Activated CD4-positive, alpha-beta T cell treated with anti-CD3 and anti-CD28 coated beads, Interleukin-2, amount 50 U/mL, for 1 hour (primary cell): ENCODE data around the gene SLC1A1.

Experiments used
- DNase-seq: peaks from one replicate; pipeline ENCODE4 v3.0.0-alpha.2; 2020

SLC1A1 gene

GRCh38 chr9:4489919-4490704 is at the start of gene SLC1A1:
Gene SLC1A1, plus strand, starts transcription at chr9:4490468. Its CDS starts 212 bp downstream, at chr9:4490680.
- DNase-seq: peak; percentile 20

GRCh38 chr9:4442806-4443205 is 47.5 kb upstream of the SLC1A1 start:
- DNase-seq: no peak

GRCh38 chr9:4443439-4443838 is 46.8 kb upstream of the SLC1A1 start:
- no peak for DNase-seq

DNA sequence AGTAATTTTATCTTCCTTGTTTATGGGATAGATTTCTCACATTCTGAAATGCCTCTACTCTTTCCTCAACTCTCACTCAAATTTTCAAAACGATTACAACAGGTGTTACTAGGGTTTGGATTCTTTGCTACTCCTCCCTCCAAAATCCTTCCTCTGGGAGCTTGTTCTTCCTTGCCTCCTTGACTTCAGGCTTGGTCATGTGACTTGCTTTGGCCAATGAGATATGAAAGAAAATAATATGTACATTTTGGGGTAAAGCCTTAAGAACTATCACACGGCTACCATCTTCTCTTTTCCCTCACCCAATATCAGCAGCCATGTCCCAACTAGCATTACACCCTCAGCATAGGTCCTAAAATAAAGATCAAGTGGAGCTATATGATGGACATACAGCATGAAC is 28.8 kb upstream of the SLC1A1 start:
- no peak for DNase-seq

DNA sequence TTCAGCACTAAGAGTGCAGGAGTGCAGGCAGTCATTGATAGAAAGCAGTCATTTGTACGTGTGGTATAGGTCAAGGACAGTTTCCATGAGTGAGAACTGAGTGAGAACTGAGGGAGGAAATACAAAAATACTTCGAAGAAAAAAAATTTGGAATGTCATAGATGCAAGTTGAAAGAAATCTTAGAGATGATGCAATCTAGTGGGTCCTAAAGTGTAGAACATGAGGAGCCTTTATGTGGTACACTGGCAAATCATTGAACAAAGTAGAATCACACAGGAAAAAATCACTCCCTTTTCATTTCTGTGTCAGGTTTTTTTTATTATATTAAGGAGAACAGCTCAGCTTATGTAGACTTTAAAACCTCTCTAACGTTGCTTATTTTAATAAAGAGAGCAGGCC is 26.4 kb upstream of the SLC1A1 start:
- DNase-seq: no peak

DNA sequence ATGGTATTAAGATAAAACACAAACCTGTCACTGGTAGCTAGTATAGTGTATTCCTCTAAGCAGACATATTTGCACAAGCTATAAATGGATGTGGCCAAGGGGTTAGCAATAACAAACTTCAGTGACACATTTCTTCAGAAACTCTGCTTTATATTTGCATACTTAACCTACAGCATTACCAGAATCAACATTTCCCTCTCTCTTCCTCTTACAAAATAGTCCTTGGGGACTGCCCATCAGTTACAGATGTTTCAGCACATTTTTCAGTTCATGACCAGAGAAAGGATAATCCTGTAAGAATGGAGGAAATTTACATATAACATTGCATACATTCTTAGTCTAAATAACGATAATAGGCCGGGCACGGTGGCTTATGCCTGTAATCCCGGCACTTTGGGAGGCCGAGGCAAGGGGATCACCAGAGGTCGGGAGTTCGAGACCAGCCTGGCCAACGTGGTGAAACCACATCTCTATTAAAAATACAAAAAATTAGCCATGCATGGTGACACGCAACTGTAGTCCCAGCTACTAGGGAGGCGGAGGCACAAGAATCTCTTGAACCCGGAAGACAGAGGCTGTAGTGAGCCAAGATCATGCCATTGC is 25.3 kb upstream of the SLC1A1 start:
- no peak for DNase-seq

- DNase-seq: no peak
Measured at GRCh38 chr9:4465910-4466309, 24.4 kb upstream of the SLC1A1 start.

- no peak for DNase-seq
Measured at GRCh38 chr9:4475301-4475700, 15.0 kb upstream of the SLC1A1 start.

DNA sequence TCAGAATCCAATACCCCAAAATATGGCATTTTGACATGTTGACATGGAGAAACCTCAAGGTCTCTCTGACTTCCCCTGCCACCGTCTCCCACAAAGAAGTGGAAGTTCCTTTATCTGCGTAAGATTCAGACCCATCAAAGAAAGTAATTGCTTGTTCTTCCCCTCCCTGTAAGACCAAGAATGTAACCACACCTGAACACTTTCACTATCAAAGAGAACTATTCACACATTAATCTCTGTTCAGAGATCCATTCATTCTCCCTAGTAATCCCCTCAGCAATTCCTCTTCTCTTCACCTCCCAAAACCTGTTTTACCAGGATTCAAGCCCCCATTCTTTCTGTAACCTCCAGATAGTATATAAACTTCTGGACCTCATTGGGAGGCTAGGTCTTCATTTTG is 4.1 kb upstream of the SLC1A1 start:
- no peak for DNase-seq

- no peak for DNase-seq
Measured at GRCh38 chr9:4489562-4489918, 728 bp upstream of the SLC1A1 start.

DNA sequence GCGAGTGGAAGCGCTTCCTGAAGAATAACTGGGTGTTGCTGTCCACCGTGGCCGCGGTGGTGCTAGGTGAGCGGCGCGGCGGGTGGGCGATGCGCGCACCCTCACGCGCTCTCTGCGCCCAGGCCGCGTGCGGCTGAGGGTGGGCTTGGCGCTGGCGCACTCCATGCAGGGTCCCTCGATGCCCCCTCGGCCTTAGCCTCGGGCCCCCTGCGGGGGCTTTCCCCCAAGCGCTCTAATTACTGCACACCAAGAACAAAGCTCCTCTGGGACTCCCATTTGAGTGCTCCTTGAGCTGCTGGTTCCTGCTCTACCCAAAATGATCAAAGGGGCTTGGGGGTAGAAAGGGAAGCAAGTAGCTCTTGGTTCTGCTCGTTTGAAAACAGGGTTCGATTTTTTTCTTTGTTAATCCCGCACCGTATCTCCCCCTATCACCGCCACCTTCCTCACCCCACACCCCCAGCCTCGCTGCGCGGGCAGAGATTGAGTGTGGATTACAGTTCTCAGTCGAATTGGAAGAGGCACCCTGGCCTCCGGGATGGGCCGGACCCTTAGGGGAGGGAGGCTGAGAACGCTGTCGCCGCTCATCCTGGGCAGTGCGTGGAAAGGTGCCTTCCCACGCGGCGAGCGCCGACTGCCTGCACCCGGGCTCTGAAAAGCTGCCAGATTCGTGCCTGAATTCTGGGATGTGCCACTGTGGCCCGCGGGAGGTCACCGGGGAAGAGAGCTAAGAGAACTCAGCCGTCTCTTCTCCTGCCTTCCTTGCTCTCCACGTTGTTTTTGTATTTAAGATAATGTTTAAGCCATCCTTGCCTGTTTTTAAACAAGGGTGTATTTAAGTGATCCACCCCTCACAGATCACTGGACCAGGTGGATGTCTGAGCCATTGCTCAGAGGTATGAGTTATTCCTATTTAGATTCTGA is 697 bp downstream of the SLC1A1 start:
- no peak for DNase-seq

DNA sequence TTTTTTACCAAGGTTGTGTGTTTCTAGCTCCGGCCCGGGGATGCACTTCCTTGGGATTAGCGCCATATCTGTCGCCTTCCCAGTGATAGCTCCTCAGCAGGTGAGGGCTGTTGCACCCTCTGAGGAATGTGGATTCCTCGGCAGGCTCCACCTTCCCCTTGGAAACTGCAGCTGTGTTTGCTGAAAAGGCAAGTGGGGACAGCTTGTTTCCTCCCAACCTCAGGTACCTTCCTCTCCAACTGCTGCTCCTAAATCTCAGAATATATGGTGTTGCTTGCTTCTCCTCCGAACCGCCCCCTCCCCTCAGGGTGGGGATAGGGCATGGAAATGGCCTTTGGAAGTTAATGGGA is 1.3 kb downstream of the SLC1A1 start:
- no peak for DNase-seq

DNA sequence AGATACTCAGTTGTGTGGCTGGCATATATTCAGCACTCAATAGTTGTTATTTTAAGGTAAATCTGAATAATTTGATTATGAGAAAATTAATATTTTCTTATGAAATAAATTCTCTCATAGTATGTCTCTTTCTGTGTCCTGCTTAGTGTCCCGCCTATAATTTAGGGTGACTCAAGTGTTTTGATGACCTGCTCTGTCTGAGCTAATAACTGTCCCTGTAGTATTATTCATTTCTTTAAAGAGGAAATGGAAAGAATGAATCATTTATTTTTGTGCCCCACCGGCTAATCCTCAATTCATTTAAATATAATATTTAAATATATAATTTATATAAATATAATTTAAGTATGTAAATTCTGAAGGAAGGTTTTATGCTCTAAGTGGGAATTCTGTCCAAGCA is 4.1 kb downstream of the SLC1A1 start:
- DNase-seq: no peak

DNA sequence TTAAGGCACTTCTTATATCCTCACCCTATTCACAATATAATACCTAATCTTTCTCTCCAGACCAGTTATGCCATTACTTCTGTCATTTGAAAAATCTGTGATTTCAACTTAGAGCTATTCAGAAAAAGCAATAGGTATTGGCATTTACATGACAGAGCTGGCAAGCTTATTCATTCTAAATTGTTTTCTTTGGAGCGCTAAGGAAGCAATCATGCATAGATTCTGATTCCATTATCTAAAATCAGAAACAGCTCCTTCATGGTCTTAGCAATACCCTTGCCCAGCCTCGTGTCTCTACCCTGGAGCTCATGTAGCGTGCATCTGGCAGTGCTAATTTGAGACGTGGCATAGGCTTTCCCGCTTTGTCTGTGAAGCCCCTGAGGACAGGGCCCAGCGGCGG is 4.5 kb downstream of the SLC1A1 start:
- DNase-seq: no peak

DNA sequence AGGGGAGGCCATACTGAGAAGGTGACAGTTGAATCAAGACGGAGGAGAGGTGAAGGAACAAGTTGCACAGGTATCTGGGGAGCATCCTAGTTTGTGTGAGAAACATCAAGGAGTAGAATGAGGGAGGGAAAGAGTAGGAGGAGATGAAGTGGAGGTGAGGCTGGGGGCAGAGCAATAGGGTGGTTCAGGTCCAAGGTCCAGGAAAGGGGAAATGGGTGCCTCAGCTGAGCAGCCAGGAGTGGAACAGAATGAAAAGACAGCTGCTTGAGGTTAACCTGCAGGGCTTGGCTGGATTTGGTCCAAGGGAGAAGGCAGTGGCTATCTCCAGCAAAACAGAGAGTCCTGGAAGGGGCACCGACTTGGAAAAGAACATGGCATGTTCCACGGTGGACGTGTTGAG is 5.3 kb downstream of the SLC1A1 start:
- no peak for DNase-seq

GRCh38 chr9:4496497-4496896 is 6.2 kb downstream of the SLC1A1 start:
- DNase-seq: no peak

DNA sequence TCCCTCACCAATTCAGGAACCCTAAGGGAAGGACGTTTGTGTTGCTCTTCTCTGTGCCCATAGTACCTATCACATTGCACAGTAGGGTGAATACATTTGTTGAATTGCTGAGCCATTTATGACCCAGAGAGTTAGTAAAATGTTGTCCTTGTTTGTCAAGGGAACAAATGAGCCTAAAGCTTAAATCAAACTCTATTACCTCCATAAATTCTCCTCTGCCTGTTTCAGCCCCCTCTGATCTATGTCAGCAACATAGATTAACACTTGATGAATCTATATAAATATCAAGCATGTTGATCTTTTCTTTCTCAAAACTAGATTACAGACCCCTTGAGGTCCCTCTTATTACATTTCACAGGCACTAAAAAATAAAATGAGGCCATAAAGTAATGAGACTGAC is 7.1 kb downstream of the SLC1A1 start:
- no peak for DNase-seq

GRCh38 chr9:4497855-4498254 is 7.6 kb downstream of the SLC1A1 start:
- no peak for DNase-seq

- no peak for DNase-seq
Measured at GRCh38 chr9:4499917-4500316, 9.6 kb downstream of the SLC1A1 start.

DNA sequence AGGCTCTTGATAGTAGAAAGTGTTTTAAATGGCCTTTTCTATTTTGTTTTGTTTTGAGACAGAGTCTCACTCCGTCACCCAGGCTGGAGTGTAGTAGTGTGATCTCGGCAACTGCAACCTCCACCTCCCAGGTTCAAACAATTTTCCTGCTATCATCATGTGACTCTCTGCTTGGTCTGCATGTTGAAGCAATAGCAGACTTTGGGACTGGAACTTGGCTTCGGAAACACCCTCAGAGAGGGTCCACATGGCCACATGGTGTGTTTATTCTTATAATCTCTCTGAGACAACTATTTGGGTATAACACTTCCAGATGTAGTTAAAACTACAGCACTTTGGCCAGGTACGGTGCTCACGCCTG is 10.9 kb downstream of the SLC1A1 start:
- DNase-seq: no peak

DNA sequence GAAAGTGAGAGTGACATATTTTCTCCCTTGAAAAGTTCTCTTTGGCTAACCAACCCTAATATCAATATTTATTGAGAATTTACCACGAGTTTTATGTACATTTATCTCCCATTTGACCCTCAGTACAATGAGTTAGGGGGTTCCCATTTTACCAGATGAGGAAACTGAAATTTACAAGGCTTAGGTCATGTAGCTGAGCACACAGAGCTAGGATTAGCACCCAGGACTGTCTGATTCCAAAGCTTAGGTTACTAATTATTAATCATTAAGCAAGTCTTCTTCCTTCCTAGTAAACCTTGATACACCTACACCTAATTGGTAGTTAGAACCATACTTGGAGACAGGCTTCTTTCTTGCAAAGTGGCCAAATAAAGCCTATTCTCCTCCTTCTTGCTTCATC is 12.2 kb downstream of the SLC1A1 start:
- DNase-seq: no peak

- no peak for DNase-seq
Measured at GRCh38 chr9:4503103-4503502, 12.8 kb downstream of the SLC1A1 start.

- DNase-seq: no peak
Measured at GRCh38 chr9:4504250-4504649, 14.0 kb downstream of the SLC1A1 start.

DNA sequence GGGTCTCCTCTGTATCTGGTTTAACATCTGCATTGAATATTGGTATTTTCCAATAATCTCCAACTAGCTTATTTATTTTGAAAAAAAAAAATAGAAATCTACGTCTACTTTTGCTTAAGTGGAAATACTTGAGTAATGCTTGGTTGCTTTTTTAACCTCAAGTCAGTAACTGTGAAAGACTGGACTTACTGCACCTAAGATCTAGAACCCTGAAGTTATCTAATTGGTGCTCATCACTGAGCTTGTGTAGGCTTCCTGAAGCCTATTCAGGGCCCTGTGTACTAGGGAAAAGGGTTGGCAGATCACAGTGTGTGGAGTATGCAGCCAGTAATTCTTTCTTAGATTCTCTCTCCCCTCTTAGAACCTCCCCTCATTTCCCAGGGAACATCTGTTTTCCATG is 16.2 kb downstream of the SLC1A1 start:
- no peak for DNase-seq
